Activated CD4-positive, alpha-beta memory T cell treated with anti-CD3 and anti-CD28 coated beads, Interleukin-2, amount 10 ng/mL, durations not matched to agents 7 days and 5 days (primary cell): Measurements from ENCODE around the gene HOXD8. TPM values are rescaled to one million over a fixed set of nuclear protein-coding genes. Genes with fewer than 3 reads are reported as not detected.

ENCODE experiments used
- CTCF ChIA-PET: fragments of 350-600 bp; sonication (Branson Sonifier 250); formaldehyde crosslinking; loops from one replicate; lab custom pipeline; 2021; ENCODE audit warnings: antibody characterized with exemption, inconsistent platforms; lab: Charles Lee
- POLR2A ChIA-PET: fragments of 350-600 bp; sonication (Branson Sonifier 250); formaldehyde crosslinking; loops from one replicate; lab custom pipeline; 2021; ENCODE audit warnings: antibody characterized with exemption; lab: Charles Lee
- DNase-seq: peaks from one replicate; pipeline ENCODE4 v3.0.0-alpha.2; 2020
- H3K27ac Mint-ChIP-seq: one replicate; pipeline ENCODE4 v1.8.0; 2021; ENCODE audit warnings: mild to moderate bottlenecking, mixed read lengths
- H3K27me3 Mint-ChIP-seq: one replicate; pipeline ENCODE4 v1.8.0; 2021; ENCODE audit warnings: mixed read lengths
- H3K36me3 Mint-ChIP-seq: one replicate; pipeline ENCODE4 v1.8.0; 2021; ENCODE audit warnings: low read depth, mixed read lengths
- H3K4me1 Mint-ChIP-seq: one replicate; pipeline ENCODE4 v1.8.0; 2021; ENCODE audit warnings: mixed read lengths
- H3K4me3 Mint-ChIP-seq: one replicate; pipeline ENCODE4 v1.8.0; 2021; ENCODE audit warnings: mild to moderate bottlenecking, mixed read lengths
- H3K9me3 Mint-ChIP-seq: one replicate; pipeline ENCODE4 v1.8.0; 2021; ENCODE audit warnings: mixed read lengths
- total RNA-seq, 2 experiments: library from RNA; stranded (reverse); gene quantifications; one replicate each; pipeline ENCODE4 v1.2.3, GENCODE V29; 2021

The HOXD8 gene
- total RNA-seq, 2 experiments from 2014 or later = not detected

DNA sequence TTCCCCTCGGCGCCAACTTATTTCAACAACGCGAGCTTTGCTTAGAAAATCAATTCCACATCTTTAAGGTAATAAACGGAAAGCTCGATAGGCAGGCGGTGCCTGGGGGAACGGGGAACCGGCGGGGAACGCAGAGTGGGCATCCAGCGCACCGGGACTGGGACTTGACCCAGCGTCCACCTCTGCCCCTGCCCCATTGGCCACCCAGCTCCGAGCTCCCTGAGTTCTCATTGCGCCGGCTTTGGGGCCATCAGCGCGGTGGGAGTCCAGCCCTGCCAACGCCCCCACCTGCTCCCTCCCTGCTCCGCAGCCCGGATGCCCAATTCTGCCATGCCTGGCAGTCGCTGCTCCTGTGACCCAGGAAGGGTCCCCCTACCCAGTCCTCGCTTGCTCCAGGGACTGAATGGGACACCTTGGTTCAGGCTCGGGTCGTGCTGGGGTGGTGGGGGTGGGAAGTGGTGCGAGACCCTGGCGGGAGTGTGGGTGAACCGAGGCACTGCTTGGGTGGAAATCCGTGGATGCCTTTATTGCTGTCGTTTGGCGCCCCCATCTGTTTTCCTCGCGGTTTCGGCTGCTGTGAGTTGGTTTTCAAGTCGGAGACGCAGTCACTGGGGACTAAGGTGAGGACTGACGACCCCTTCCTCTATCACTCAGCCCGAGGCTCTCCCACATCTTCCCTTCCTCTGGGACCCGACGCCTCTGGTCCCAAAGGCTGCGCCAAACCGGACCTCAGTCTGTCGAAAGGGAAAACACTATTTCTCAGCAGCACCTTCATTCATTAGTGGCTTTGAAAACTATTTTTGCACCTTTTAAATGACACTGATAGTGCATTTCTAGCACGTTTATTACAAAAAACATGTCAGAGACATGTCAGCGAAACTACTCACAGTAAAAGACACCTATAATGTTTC, 43.4 kb upstream of the HOXD8 start:
- no peaks in the 10 kb centered on the region for H3K9me3 Mint-ChIP-seq
- no peak overlapping the region for H3K4me3 Mint-ChIP-seq
- ChIA-PET CTCF (interaction anchor here (1.1 to 1.3 kb wide), 2 partner anchors 10 to 396 kb away, joined by 4 to 6 read pairs; no protein-coding TSS in a partner anchor), POLR2A (no interaction called here)
- DNase-seq = peak; percentile 19
- no peak overlapping the region for H3K27ac Mint-ChIP-seq
- H3K4me1 Mint-ChIP-seq = peaks cover 4% of the 10 kb centered on the region
- peaks cover 92% of the 10 kb centered on the region for H3K27me3 Mint-ChIP-seq
- H3K36me3 Mint-ChIP-seq = peaks cover 6% of the 10 kb centered on the region

DNA sequence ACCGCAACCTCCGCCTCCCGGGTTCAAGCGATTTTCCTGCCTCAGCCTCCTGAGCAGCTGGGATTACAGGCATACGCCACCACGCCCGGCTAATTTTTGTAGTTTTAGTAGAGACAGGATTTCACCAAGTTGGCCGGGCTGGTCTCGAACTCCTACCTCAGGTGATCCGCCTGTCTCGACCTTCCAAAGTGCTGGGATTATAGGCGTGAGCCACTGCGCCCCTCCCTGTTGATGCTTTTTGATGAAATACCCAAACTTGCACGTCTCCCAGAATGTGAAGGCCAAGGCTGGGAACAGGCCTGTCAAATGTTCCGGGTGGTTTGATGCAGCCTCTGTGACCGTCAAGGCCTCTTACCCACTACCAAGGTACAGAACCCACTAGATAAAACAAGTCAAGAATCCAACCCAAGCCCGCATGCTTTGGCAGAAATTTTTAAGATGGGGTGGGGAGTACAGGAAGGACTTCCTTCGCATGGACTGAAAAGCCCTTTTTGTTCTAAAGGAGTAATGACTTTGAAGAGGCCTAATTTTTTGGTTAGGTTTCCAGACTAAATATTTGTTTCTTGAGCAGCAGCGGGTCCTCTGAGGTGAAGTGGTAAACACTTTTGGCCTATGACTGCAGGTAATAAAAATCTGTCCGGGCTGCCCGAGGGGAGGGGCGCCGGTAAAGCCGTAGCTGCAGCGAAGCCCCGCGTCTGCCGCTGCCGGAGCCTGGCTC, 42.0 kb upstream of the HOXD8 start:
- ChIA-PET CTCF (interaction anchor here (1.0 to 1.9 kb wide), 2 partner anchors 40 to 397 kb away, joined by 5 to 7 read pairs; no protein-coding TSS in a partner anchor), POLR2A (no interaction called here)
- Mint-ChIP-seq H3K4me1 (peaks cover 8% of the 10 kb centered on the region), H3K4me3 (no peak overlapping the region), H3K27me3 (peaks cover 93% of the 10 kb centered on the region), H3K36me3 (peaks cover 6% of the 10 kb centered on the region), H3K9me3 (no peaks in the 10 kb centered on the region), H3K27ac (no peak overlapping the region)
- DNase-seq = peak; percentile 11

DNA sequence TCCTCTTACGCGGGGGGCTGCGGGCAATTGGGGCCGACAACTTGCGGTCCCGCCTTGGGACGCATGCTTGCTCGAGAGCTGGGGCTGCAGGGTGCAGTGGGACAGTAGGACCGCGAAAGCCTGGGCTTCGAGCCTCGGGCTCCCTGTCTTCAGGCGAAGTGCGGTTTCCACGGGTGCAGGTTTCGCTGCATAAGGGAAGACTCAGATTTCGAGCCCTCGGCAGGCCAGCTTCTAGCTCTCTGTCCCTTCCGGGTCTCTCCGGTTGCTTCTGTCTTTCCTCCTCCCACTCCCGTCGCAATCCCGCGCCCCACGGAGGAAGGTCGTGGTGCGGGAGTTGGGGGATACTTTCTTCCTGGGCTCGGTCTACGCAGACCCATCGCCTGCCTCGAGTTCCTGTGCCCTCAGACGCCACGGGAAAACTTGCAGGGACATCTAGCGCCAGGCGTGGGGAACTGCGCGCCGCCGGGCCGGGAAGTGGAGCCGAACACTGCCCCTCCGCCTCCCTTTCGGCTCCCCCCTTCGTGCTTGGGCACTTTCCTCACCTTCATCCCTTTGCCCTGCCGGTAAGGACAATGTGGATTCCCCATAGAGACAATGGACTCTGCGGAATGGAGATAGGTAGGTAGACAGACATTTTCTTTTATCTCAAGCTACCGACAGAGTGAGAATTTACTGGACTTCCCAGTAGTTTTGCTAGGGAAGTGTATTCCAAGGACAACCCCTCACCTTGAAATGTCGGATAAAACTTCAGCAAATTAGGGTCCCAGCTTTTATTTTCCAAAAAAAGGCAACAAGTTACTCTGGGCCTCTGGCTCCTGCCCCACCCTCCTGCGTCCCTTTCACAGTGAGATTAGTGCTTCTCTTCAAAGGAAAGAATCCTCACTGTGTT, 41.2 kb upstream of the HOXD8 start:
- no peak overlapping the region for H3K27ac Mint-ChIP-seq
- ChIA-PET CTCF (interaction anchor here (1.0 to 1.9 kb wide), 3 partner anchors 22 to 398 kb away, joined by 3 to 7 read pairs (median 5); no protein-coding TSS in a partner anchor), POLR2A (no interaction called here)
- H3K27me3 Mint-ChIP-seq = peaks cover 88% of the 10 kb centered on the region
- H3K4me1 Mint-ChIP-seq = peaks cover 8% of the 10 kb centered on the region
- no peaks in the 10 kb centered on the region for H3K9me3 Mint-ChIP-seq
- peaks cover 6% of the 10 kb centered on the region for H3K36me3 Mint-ChIP-seq
- peak overlapping the region; percentile 39 for H3K4me3 Mint-ChIP-seq
- DNase-seq = peak; percentile 31

DNA sequence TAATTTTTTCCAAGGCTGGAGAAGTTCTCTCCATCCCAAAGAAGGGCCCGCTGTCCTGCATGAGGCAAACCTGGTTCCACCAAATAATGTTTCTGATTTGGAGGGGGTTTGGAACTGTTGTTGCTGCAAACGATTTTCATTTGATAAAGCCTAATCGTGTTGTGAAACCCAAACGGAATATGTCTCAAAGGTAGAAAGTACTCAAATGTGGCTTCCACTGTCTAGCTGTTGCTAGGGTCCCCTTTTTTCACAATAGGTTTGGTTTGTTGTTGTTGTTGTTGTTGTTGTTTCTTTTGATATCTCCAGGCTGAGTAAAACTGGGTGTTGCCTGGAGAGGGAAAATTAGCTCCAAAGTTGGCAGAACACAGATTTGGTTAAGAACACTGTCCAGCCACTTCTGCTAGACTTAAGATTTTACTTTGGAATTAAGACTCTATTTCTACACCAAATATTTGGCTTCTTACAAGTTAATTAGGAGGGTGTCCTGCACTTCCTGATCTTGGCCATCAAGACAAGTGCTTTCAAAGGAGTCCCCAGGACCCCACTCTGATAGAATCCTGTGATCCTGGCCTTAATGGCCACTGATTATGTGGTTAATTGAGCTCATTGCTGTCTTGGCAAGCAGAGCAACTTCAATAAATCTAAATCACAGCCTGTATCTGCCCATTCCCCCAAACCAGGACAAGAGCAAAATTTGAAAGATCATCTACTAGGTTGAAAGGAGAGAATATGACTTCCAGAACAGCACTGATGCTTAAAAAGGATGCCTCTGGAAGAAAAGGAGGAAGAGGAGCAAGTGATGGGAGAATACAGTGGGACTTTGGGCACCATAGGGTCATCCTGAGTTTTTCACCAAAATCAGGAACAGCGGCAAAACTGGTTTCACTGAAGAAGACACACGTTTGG, 40.3 kb upstream of the HOXD8 start:
- H3K4me3 Mint-ChIP-seq = no peak overlapping the region
- peaks cover 4% of the 10 kb centered on the region for H3K36me3 Mint-ChIP-seq
- CTCF ChIA-PET = interaction anchor here (1.1 to 1.9 kb wide), 2 partner anchors 21 to 38 kb away, joined by 3 to 7 read pairs; no protein-coding TSS in a partner anchor
- H3K27me3 Mint-ChIP-seq = peaks cover 89% of the 10 kb centered on the region
- no peaks in the 10 kb centered on the region for H3K9me3 Mint-ChIP-seq
- peaks cover 8% of the 10 kb centered on the region for H3K4me1 Mint-ChIP-seq
- DNase-seq = no peak
- POLR2A ChIA-PET = no interaction called here
- H3K27ac Mint-ChIP-seq = no peak overlapping the region

DNA sequence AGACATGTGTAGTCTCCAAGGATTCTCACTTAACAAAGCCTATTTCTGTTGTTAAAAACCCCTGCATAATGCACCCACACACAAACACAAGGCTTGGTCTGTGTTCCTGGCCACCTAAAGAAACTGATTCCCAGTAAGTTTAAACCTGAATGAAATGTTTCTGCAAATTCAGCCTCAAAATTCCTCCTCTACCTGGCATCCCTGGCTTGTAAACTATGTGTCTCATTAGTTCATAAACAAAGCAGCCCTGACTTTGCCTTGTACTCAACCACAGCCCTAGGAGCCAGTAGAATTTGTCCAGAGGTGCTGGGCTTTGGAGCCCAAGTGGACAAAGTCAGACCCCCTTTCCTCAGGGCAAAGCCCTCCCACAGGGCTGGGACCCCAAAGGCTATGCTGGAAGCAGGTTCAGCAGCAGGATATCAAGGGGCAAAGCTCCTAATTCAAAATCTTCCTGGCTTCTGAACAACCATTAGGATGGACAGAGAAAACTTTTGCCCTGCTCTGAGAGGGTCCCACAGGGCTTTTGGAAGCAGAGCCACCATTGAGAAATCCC, 39.6 kb upstream of the HOXD8 start:
- peaks cover 8% of the 10 kb centered on the region for H3K4me1 Mint-ChIP-seq
- H3K27me3 Mint-ChIP-seq = peaks cover 90% of the 10 kb centered on the region
- ChIA-PET POLR2A (no interaction called here), CTCF (no interaction called here)
- H3K27ac Mint-ChIP-seq = no peak overlapping the region
- no peak overlapping the region for H3K4me3 Mint-ChIP-seq
- H3K9me3 Mint-ChIP-seq = no peaks in the 10 kb centered on the region
- peaks cover 4% of the 10 kb centered on the region for H3K36me3 Mint-ChIP-seq
- DNase-seq = no peak

DNA sequence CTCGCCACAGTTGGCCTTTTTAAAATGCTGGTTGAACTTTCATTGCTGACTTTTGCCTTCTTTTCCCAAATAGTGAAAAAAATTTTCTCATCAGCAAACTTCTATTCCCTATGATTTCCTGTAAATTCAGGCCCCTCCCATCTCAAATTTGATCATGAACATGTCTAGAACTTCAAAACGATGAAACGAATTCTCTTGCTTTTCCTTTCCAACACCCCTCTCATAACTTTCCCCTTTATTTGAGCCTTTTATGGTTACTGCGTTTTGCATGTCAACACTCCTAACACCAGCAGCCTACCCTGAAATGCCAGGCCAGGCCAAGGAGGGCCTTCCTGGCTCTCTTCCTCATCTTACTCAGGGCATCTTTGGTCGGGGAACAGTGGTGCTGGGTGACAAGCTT, 38.6 kb upstream of the HOXD8 start:
- ChIA-PET POLR2A (no interaction called here), CTCF (no interaction called here)
- peaks cover 91% of the 10 kb centered on the region for H3K27me3 Mint-ChIP-seq
- peaks cover 8% of the 10 kb centered on the region for H3K4me1 Mint-ChIP-seq
- H3K4me3 Mint-ChIP-seq = no peak overlapping the region
- peaks cover 4% of the 10 kb centered on the region for H3K36me3 Mint-ChIP-seq
- H3K9me3 Mint-ChIP-seq = no peaks in the 10 kb centered on the region
- no peak for DNase-seq
- H3K27ac Mint-ChIP-seq = no peak overlapping the region

DNA sequence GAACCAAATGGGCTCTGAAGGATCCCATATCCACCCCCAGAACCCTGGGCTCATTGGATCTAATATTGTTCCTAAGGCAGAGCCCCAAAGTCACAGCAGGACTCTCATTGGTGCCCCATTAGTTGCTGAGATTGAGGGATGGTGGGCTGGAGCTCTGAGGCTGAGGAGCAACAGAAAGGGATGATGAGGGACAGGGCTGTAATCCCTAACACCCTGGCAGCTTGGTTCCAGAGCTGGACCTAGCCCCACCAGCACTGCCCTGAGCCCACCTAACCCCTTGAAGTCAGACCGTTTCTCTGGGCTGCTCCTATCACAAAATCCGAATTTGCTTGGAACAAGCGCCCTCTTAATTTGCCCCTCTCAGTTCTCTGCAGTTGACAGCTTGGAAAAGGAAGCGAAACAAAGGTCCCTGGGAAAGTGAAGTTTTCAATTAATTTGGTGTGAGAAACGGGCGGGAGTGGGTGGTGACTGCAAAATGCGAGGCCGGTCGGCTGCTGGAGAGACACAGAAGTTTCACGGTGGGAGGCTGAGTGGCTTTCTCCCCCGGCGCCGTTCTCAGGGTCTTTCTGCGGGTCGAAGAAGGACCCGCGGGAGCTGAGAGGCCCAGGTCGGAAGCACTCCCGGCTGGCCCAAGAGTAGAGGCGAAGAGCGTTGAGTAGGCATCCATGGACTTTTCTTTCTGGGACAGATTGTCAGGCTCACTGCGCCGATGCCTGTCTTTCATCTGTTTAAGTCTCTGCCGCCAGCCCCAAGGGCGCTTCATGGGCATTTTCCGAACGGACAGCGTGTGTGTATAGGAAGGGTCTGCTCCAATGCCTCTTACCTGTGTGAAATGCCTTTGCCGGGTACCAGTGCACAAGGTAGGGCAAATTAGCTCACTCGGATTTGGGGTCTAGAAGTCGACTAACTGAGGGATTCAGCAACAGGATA, 37.9 kb upstream of the HOXD8 start:
- no peak for DNase-seq
- H3K4me1 Mint-ChIP-seq = peaks cover 13% of the 10 kb centered on the region
- no peak overlapping the region for H3K4me3 Mint-ChIP-seq
- ChIA-PET POLR2A (no interaction called here), CTCF (no interaction called here)
- no peaks in the 10 kb centered on the region for H3K9me3 Mint-ChIP-seq
- H3K36me3 Mint-ChIP-seq = peaks cover 4% of the 10 kb centered on the region
- peak overlapping the region; percentile 47 for H3K27ac Mint-ChIP-seq
- peaks cover 92% of the 10 kb centered on the region for H3K27me3 Mint-ChIP-seq

DNA sequence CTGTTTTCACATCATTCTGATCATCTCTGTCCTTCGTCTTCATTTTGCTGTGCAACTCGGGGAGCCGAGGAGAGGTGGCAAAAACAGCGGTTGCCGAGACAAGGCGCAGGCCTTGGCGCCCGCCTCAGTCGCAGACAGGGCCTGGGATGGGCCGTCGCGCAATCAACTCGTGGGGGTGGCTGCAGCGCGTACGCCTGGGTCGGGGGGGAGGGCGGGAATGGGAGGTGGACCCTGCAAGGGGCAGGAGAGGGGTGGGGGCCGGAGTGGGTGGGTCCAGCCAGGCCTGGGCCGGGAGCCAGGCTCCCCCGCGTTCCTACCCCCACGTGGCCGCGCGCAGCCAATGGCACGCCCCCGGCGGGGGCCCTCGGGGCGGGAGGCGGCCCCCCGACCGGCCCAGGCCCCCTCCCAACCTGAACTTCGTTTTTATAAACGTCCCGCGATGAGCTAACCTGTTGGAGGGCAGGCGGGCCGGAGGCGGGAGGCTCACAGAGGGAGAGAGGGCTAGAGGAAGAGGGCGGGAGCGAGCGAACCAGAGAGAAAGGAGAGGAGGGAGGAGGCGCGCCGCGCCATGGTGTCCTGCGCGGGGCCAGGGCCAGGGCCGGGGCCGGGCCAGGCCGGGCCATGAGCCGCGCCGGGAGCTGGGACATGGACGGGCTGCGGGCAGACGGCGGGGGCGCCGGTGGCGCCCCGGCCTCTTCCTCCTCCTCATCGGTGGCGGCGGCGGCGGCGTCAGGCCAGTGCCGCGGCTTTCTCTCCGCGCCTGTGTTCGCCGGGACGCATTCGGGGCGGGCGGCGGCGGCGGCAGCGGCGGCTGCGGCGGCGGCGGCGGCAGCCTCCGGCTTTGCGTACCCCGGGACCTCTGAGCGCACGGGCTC, 37.0 kb upstream of the HOXD8 start, which contains the start of gene HOXD13:
HOXD13 (plus strand) TSS at position 452 of the 875 bp plus-strand sequence; CDS start at position 622, 170 bp downstream.
- H3K4me3 Mint-ChIP-seq = no peak within 1 kb of the TSS
- peak within 1 kb of the TSS; percentile 47 for H3K27ac Mint-ChIP-seq
- POLR2A ChIA-PET = no interaction called here
- no peaks in the 10 kb centered on the region for H3K9me3 Mint-ChIP-seq
- CTCF ChIA-PET = no interaction called here
- peaks cover 92% of the 10 kb centered on the region for H3K27me3 Mint-ChIP-seq
- peaks cover 4% of the 10 kb centered on the region for H3K36me3 Mint-ChIP-seq
- H3K4me1 Mint-ChIP-seq = peaks cover 21% of the 10 kb centered on the region
- no peak for DNase-seq

DNA sequence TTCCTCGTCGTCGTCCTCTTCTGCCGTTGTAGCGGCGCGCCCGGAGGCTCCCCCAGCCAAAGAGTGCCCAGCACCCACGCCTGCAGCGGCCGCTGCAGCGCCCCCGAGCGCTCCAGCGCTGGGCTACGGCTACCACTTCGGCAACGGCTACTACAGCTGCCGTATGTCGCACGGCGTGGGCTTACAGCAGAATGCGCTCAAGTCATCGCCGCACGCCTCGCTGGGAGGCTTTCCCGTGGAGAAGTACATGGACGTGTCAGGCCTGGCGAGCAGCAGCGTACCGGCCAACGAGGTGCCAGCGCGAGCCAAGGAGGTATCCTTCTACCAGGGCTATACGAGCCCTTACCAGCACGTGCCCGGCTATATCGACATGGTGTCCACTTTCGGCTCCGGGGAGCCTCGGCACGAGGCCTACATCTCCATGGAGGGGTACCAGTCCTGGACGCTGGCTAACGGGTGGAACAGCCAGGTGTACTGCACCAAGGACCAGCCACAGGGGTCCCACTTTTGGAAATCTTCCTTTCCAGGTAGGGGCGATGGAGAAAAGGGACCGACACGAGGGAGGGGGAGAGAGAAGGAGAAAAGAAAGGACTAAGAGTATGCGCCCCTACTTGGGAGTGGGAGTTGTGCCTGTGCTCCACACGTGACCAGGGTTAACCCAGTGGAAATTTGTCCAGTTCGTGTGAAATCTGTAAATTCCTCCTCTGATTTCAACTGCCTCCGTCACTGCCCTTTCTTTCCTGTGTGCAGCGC, 36.2 kb upstream of the HOXD8 start:
- Mint-ChIP-seq H3K9me3 (no peaks in the 10 kb centered on the region), H3K27me3 (peaks cover 92% of the 10 kb centered on the region), H3K4me3 (no peak overlapping the region), H3K36me3 (peaks cover 4% of the 10 kb centered on the region), H3K4me1 (peaks cover 23% of the 10 kb centered on the region), H3K27ac (no peak overlapping the region)
- DNase-seq = no peak
- ChIA-PET POLR2A (no interaction called here), CTCF (interaction anchor here (0.9 to 1.2 kb wide), 2 partner anchors 10 to 403 kb away, joined by 4 to 6 read pairs; no protein-coding TSS in a partner anchor)
